Astrocyte (in vitro differentiated cells and primary cell): ENCODE results near the gene PDE9A. TPM values are rescaled to one million over a fixed set of nuclear protein-coding genes. Genes with fewer than 3 reads are reported as not detected.

Experiments
- DNase-seq: peaks from one replicate; pipeline ENCODE4 v3.0.0-alpha.2; 2010; ENCODE audit warnings: low read depth
- FAIRE-seq: peaks from 2 replicates; lab custom pipeline; 2011; peaks lifted over from hg19 to GRCh38; lab: Jason Lieb, UNC
- H2AFZ ChIP-seq: 2 replicates; pipeline ENCODE4 v1.6.0; 2012; ENCODE audit warnings: low read depth, low read length, inconsistent platforms
- H3K27ac ChIP-seq: 2 replicates; pipeline ENCODE4 v1.5.1; 2011; ENCODE audit warnings: low read depth, low read length, inconsistent platforms
- H3K27me3 ChIP-seq: 2 replicates; pipeline ENCODE4 v1.6.0; 2011; ENCODE audit warnings: low read length, inconsistent platforms; ENCODE audit not compliant: insufficient read depth
- H3K36me3 ChIP-seq: 2 replicates; pipeline ENCODE4 v1.5.1; 2011; ENCODE audit warnings: low read length, inconsistent platforms; ENCODE audit not compliant: insufficient read depth
- H3K4me1 ChIP-seq: 2 replicates; pipeline ENCODE4 v1.5.1; 2011; ENCODE audit warnings: low read length, inconsistent platforms; ENCODE audit not compliant: insufficient read depth
- H3K4me2 ChIP-seq: 2 replicates; pipeline ENCODE4 v1.6.0; 2012; ENCODE audit warnings: low read length, inconsistent platforms
- H3K4me3 ChIP-seq: 2 replicates; pipeline ENCODE4 v1.5.1; 2011; ENCODE audit warnings: low read depth, mild to moderate bottlenecking, low read length, inconsistent platforms; ENCODE audit not compliant: insufficient read depth
- H3K79me2 ChIP-seq: 2 replicates; pipeline ENCODE4 v1.6.0; 2012; ENCODE audit warnings: mild to moderate bottlenecking, low read length, inconsistent platforms; ENCODE audit not compliant: insufficient read depth
- H3K9ac ChIP-seq: 2 replicates; pipeline ENCODE4 v1.6.0; 2012; ENCODE audit warnings: mild to moderate bottlenecking, low read length, inconsistent platforms
- H3K9me3 ChIP-seq: 2 replicates; pipeline ENCODE4 v1.5.1; 2012; ENCODE audit warnings: low read depth, mild to moderate bottlenecking, low read length, inconsistent platforms; ENCODE audit not compliant: insufficient read depth
- H4K20me1 ChIP-seq: 2 replicates; pipeline ENCODE4 v1.6.0; 2012; ENCODE audit warnings: low read length, inconsistent platforms; ENCODE audit not compliant: insufficient read depth
- H3K27ac Mint-ChIP-seq: one replicate; pipeline ENCODE4 v1.8.0; 2021; ENCODE audit warnings: mild to moderate bottlenecking, mixed read lengths; ENCODE audit not compliant: unreplicated experiment
- H3K27me3 Mint-ChIP-seq: one replicate; pipeline ENCODE4 v1.8.0; 2021; ENCODE audit warnings: low read depth, mixed read lengths; ENCODE audit not compliant: unreplicated experiment
- H3K36me3 Mint-ChIP-seq: one replicate; pipeline ENCODE4 v1.8.0; 2021; ENCODE audit warnings: low read depth, mixed read lengths; ENCODE audit not compliant: unreplicated experiment
- H3K4me1 Mint-ChIP-seq: one replicate; pipeline ENCODE4 v1.8.0; 2021; ENCODE audit warnings: low read depth, mixed read lengths; ENCODE audit not compliant: unreplicated experiment
- H3K4me3 Mint-ChIP-seq: one replicate; pipeline ENCODE4 v1.8.0; 2021; ENCODE audit warnings: mild to moderate bottlenecking, moderate library complexity, mixed read lengths; ENCODE audit not compliant: unreplicated experiment
- H3K9me3 Mint-ChIP-seq: one replicate; pipeline ENCODE4 v1.8.0; 2021; ENCODE audit warnings: mild to moderate bottlenecking, mixed read lengths; ENCODE audit not compliant: unreplicated experiment
- CTCF ChIP-seq: IDR thresholded peaks from 2 replicates; pipeline ENCODE4 v1.5.1; 2011; ENCODE audit warnings: low read depth, mild to moderate bottlenecking, inconsistent platforms, low read length, moderate library complexity; ENCODE audit not compliant: insufficient read depth
- EZH2 ChIP-seq: IDR thresholded peaks from 2 replicates; pipeline ENCODE4 v1.6.1; 2012; ENCODE audit warnings: mild to moderate bottlenecking, low read length, inconsistent platforms; ENCODE audit not compliant: insufficient read depth
- total RNA-seq: library from RNA; stranded (reverse); gene quantifications from 2 replicates; pipeline ENCODE4 v1.2.1, GENCODE V29; 2021

The PDE9A gene
- total RNA-seq, 1 donor from 2014 or later, result 7.8 TPM

DNA sequence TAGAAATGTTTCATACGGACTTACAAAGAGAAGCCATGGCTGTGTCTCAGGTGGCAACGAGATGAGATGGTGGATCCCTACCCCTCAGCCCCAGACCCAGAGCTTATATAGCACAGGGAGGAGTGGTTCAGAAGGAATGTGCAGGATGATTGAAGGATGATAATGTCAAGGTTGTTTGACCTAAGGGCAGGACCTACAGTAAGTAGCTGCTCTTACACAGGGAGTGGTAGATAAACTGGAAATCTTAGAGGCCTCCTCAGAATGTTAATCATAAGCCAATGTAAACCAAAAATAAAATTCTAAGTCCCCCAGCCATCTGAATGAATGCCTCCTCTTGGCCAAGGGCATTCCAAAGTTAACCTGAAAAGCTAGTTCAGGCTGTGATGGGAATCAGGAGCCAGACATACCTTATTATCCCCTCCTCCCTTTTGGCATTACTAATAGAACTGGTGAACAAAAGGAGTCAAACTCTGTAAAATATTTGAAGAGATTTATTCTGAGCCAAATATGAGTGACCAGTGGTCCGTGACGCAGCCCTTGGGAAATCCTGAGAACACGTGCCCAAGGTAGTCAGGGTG lies 45.8 kb upstream of the PDE9A start:
- H3K4me1 Mint-ChIP-seq, result no peaks in the 10 kb centered on the region
- H3K9me3 Mint-ChIP-seq, result peaks cover 28% of the 10 kb centered on the region
- no peak overlapping the region for H3K4me3 Mint-ChIP-seq

GRCh38 chr21:42608446-42608845 lies 45.0 kb upstream of the PDE9A start:
- H3K4me1 Mint-ChIP-seq, result no peaks in the 10 kb centered on the region
- no peak overlapping the region for H3K4me2 ChIP-seq
- peaks cover 6% of the 10 kb centered on the region for H3K36me3 Mint-ChIP-seq
- no peaks in the 10 kb centered on the region for H3K36me3 ChIP-seq
- no peak overlapping the region for H3K9ac ChIP-seq
- no peaks in the 10 kb centered on the region for H3K27me3 ChIP-seq
- TF ChIP-seq EZH2 (no peak), CTCF (no peak)
- no peak overlapping the region for H3K27ac ChIP-seq
- H3K9me3 ChIP-seq, result peaks cover 2% of the 10 kb centered on the region
- no peak for DNase-seq
- H3K4me1 ChIP-seq, result no peaks in the 10 kb centered on the region
- no peak overlapping the region for H3K4me3 ChIP-seq
- H3K4me3 Mint-ChIP-seq, result no peak overlapping the region
- no peaks in the 10 kb centered on the region for H3K79me2 ChIP-seq
- H4K20me1 ChIP-seq, result no peaks in the 10 kb centered on the region
- H3K9me3 Mint-ChIP-seq, result peaks cover 28% of the 10 kb centered on the region
- H3K27me3 Mint-ChIP-seq, result peaks cover 25% of the 10 kb centered on the region
- FAIRE-seq, result no peak
- no peak overlapping the region for H3K27ac Mint-ChIP-seq
- H2AFZ ChIP-seq, result no peak overlapping the region

More for the DNA sequence above, 45.8 kb upstream of the PDE9A start:
- H3K4me2 ChIP-seq, result no peak overlapping the region
- H4K20me1 ChIP-seq, result no peaks in the 10 kb centered on the region
- no peaks in the 10 kb centered on the region for H3K79me2 ChIP-seq
- H3K36me3 ChIP-seq, result no peaks in the 10 kb centered on the region
- H3K4me1 ChIP-seq, result no peaks in the 10 kb centered on the region
- H2AFZ ChIP-seq, result no peak overlapping the region
- H3K27ac ChIP-seq, result no peak overlapping the region
- H3K27me3 ChIP-seq, result no peaks in the 10 kb centered on the region
- no peak for TF ChIP-seq EZH2
- no peak for TF ChIP-seq CTCF
- peaks cover 2% of the 10 kb centered on the region for H3K9me3 ChIP-seq
- FAIRE-seq (no peak), DNase-seq (no peak)
- Mint-ChIP-seq H3K36me3 (peaks cover 6% of the 10 kb centered on the region), H3K27ac (no peak overlapping the region), H3K27me3 (peaks cover 27% of the 10 kb centered on the region)
- H3K4me3 ChIP-seq, result no peak overlapping the region
- no peak overlapping the region for H3K9ac ChIP-seq

GRCh38 chr21:42609811-42610210 lies 43.6 kb upstream of the PDE9A start:
- H2AFZ ChIP-seq, result no peak overlapping the region
- H3K36me3 Mint-ChIP-seq, result no peaks in the 10 kb centered on the region
- H3K9me3 ChIP-seq, result peaks cover 2% of the 10 kb centered on the region
- H3K4me2 ChIP-seq, result no peak overlapping the region
- TF ChIP-seq EZH2, result no peak
- TF ChIP-seq CTCF, result no peak
- no peaks in the 10 kb centered on the region for H3K79me2 ChIP-seq
- no peaks in the 10 kb centered on the region for H3K27me3 ChIP-seq
- no peaks in the 10 kb centered on the region for H3K4me1 Mint-ChIP-seq
- no peak overlapping the region for H3K4me3 Mint-ChIP-seq
- no peak overlapping the region for H3K4me3 ChIP-seq
- DNase-seq (no peak), FAIRE-seq (no peak)
- H3K9ac ChIP-seq, result no peak overlapping the region
- H3K27ac Mint-ChIP-seq, result no peak overlapping the region
- H3K27ac ChIP-seq, result no peak overlapping the region
- H4K20me1 ChIP-seq, result no peaks in the 10 kb centered on the region
- H3K27me3 Mint-ChIP-seq, result peaks cover 18% of the 10 kb centered on the region
- H3K9me3 Mint-ChIP-seq, result peaks cover 20% of the 10 kb centered on the region
- no peaks in the 10 kb centered on the region for H3K36me3 ChIP-seq
- H3K4me1 ChIP-seq, result no peaks in the 10 kb centered on the region
